NCI-H2171 treated with DMSO at 0.1 percent for 48 hours (cell line): ENCODE data around the gene MSN.
"Not testable (repeated sequence)": the region's sequence is repeated elsewhere in the genome, so short reads cannot be mapped to it uniquely, and the experiment has no call there.

ENCODE experiments used
- DNase-seq: peaks from one replicate; lab custom pipeline; 2025; lab: John Stamatoyannopoulos, UW

MSN gene

GRCh38 chrX:65720381-65720964, 53.0 kb downstream of the MSN start:
- DNase-seq = no peak

- DNase-seq = no peak
These were observed 56.3 kb downstream of the MSN start for GRCh38 chrX:65723706-65724105.

- no peak for DNase-seq
These were observed 59.3 kb downstream of the MSN start for GRCh38 chrX:65726715-65727114.

- DNase-seq = no peak
These were observed 64.3 kb downstream of the MSN start for GRCh38 chrX:65731684-65732289.

- DNase-seq = no peak
These were observed 73.5 kb downstream of the MSN start for GRCh38 chrX:65740909-65741308.

GRCh38 chrX:65741823-65742222, 74.4 kb downstream of the MSN start:
- no peak for DNase-seq

- DNase-seq = no peak
These were observed 77.5 kb downstream of the MSN start for GRCh38 chrX:65744965-65745364.

GRCh38 chrX:65745427-65745826, 78.0 kb downstream of the MSN start:
- DNase-seq = no peak

- DNase-seq = peak; percentile 4
These were observed 78.5 kb downstream of the MSN start for GRCh38 chrX:65745992-65746391.

GRCh38 chrX:65750674-65751469, 83.4 kb downstream of the MSN start:
- DNase-seq = no peak

- DNase-seq = no peak
These were observed 84.1 kb downstream of the MSN start for GRCh38 chrX:65751519-65751918.

GRCh38 chrX:65752294-65752693, 84.8 kb downstream of the MSN start:
- no peak for DNase-seq

- no peak for DNase-seq
These were observed 88.3 kb downstream of the MSN start for GRCh38 chrX:65755786-65756185.

- no peak for DNase-seq
These were observed 90.5 kb downstream of the MSN start for GRCh38 chrX:65757943-65758342.

GRCh38 chrX:65758505-65758904, 91.1 kb downstream of the MSN start:
- no peak for DNase-seq

GRCh38 chrX:65759525-65759924, 92.1 kb downstream of the MSN start:
- DNase-seq = not testable (repeated sequence)

- DNase-seq = no peak
These were observed 102.3 kb downstream of the MSN start for GRCh38 chrX:65769564-65770292.

- DNase-seq = no peak
These were observed 105.4 kb downstream of the MSN start for GRCh38 chrX:65772842-65773241.

- no peak for DNase-seq
These were observed 114.4 kb downstream of the MSN start for GRCh38 chrX:65781845-65782244.

- DNase-seq = no peak
These were observed 116.3 kb downstream of the MSN start for GRCh38 chrX:65783746-65784145.
